ENCODE results near the gene ZNF562. TPM values are rescaled to one million over a fixed set of nuclear protein-coding genes. Genes with fewer than 3 reads are reported as not detected.

The ZNF562 gene
- total RNA-seq = 20.1 and 39.5 TPM in 2 replicates

DNA sequence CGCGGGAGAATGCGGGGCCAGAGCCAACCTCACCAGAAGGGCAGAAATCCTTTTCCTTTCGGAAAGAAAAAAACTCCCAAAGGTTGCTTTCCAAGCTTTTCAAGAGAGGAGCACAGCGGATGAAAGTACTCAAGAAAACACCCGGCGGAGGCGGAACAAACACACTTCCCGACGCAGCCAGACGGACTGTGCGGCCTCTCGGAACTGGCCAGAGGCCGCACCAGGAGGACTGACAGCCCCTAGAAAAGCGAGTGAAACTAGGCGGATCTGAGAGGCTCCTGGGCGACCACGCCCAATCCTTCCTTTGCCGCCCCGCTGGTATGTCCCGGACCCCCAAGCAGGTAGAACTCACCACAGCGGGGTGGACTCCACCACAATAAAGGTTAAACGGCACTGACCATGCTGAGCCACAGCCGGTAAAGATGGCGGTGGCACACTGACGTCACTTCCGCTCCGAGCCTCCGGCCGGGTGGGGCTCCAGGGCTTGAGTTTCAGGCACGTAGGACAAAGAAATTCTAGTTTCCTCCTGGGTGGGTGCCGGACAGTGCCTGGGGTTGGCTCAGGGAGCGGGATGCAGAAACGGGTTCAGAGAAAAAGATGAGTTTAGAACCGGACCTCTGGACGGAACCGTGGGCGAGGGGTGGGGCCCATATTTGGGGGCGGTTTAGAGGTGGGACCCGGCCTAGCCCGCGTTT, at the start of gene ZNF562:
TSS of gene ZNF562 (minus strand) at position 438 of the 695 bp plus-strand sequence. CDS start 14,356 bp downstream, outside the sequence.

DNA sequence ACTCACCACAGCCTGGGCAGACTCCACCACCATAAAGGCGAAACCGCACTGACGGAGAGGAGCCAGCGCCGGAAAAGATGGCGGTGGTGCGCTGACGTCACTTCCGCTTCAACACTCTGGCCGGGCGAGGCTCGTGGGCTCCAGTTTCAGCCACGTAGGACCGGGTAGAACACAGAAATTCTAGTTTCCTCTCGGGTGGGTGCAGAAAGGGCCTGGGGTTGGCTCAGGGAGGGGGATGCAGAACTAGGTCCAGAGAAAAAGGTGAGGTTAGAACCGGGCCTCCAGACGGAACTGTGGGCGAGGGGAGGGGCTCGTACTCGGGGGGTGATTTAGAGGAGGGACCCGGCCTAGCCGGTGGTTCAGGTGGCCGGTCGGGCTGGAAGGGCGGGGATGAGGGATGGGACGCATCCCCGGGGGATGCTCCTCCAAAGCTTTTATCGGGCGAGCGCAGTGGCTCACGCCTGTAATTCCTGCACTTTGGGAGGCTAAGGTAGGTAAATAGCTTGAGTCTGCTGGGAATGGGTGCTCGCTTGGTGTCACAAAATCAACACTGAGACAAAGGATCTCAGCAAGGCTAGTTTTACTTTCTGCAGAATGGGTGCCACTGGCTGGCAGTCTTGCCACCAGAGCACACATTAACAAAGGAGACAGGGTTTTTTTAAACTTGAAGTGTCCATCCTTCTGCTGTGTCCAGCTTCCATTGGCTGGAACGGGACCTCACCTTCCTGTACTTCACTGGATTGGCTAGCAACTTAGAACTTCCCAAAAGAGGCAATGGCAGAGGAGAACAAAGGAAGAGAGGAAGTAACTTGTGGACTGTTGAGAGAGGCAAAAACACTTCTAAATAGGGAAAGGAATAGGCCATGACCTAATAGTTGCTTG, 53.5 kb downstream of the ZNF562 start, which contains the start of gene ZNF561:
TSS of gene ZNF561 (minus strand) at position 77 of the 882 bp plus-strand sequence. CDS start 1,776 bp downstream, outside the sequence.

Other genes starting within 250 kb of the ZNF562 start
- gene ZNF266, start 239.5 kb downstream of the ZNF562 start, total RNA-seq = 5.3 and 12.9 TPM in 2 replicates
- 2.8 and 4.4 TPM in 2 replicates for gene ZNF560, start 176.5 kb downstream of the ZNF562 start, total RNA-seq
- gene ZNF426, start 136.5 kb downstream of the ZNF562 start, total RNA-seq = 16.0 and 23.2 TPM in 2 replicates
- 26.5 and 50.3 TPM in 2 replicates for gene ZNF121, start 90.6 kb downstream of the ZNF562 start, total RNA-seq
- 35.6 and 40.5 TPM in 2 replicates for gene ZNF561, start 53.9 kb downstream of the ZNF562 start, total RNA-seq
- 4.8 and 7.7 TPM in 2 replicates for gene ZNF846, start 93.6 kb upstream of the ZNF562 start, total RNA-seq
- gene FBXL12, start 144.0 kb upstream of the ZNF562 start, total RNA-seq = 29.6 and 41.6 TPM in 2 replicates
- gene UBL5, start 152.8 kb upstream of the ZNF562 start, total RNA-seq = 103 and 155 TPM in 2 replicates
- gene PIN1, start 160.2 kb upstream of the ZNF562 start, total RNA-seq = 56.0 and 114 TPM in 2 replicates

Measured in placental pericyte (primary cell).